ENCODE results near the gene TAF1C.

GRCh38 chr16:84138824-84139627 is 47.8 kb downstream of the TAF1C start:
- no peak for TF ChIP-seq EZH2 (optimal IDR thresholded peaks at IDR 0.05; ENCODE audit: low read depth, low read length)
- TF ChIP-seq, protein P1, sequence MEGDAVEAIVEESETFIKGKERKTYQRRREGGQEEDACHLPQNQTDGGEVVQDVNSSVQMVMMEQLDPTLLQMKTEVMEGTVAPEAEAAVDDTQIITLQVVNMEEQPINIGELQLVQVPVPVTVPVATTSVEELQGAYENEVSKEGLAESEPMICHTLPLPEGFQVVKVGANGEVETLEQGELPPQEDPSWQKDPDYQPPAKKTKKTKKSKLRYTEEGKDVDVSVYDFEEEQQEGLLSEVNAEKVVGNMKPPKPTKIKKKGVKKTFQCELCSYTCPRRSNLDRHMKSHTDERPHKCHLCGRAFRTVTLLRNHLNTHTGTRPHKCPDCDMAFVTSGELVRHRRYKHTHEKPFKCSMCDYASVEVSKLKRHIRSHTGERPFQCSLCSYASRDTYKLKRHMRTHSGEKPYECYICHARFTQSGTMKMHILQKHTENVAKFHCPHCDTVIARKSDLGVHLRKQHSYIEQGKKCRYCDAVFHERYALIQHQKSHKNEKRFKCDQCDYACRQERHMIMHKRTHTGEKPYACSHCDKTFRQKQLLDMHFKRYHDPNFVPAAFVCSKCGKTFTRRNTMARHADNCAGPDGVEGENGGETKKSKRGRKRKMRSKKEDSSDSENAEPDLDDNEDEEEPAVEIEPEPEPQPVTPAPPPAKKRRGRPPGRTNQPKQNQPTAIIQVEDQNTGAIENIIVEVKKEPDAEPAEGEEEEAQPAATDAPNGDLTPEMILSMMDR (IDR thresholded peaks at IDR 0.05; ENCODE audit: low read length) = no peak
